GM21825 (cell line): ENCODE results near the gene GPR137C.
"Not testable (repeated sequence)": the region's sequence is repeated elsewhere in the genome, so short reads cannot be mapped to it uniquely, and the experiment has no call there.

Experiments used
- ATAC-seq: cut with Tn5 transposase; IDR thresholded peaks from one replicate; pipeline ENCODE4 v1.9.1; 2021; ENCODE audit warnings: mild to moderate bottlenecking, moderate library complexity; ENCODE audit not compliant: unreplicated experiment

The GPR137C gene

GRCh38 chr14:52563120-52563519, 10.5 kb downstream of the GPR137C start:
- ATAC-seq = no peak

- ATAC-seq = not testable (repeated sequence)
Measured at GRCh38 chr14:52568454-52568853, 15.8 kb downstream of the GPR137C start.

- ATAC-seq = no peak
Measured at GRCh38 chr14:52575858-52576257, 23.2 kb downstream of the GPR137C start.

GRCh38 chr14:52583544-52583943, 30.9 kb downstream of the GPR137C start:
- no peak for ATAC-seq

- no peak for ATAC-seq
Measured at GRCh38 chr14:52589646-52590045, 37.0 kb downstream of the GPR137C start.

- ATAC-seq = no peak
Measured at GRCh38 chr14:52590318-52590717, 37.7 kb downstream of the GPR137C start.

- no peak for ATAC-seq
Measured at GRCh38 chr14:52596320-52596719, 43.7 kb downstream of the GPR137C start.

- no peak for ATAC-seq
Measured at GRCh38 chr14:52596861-52597260, 44.2 kb downstream of the GPR137C start.

GRCh38 chr14:52598568-52598967, 45.9 kb downstream of the GPR137C start:
- ATAC-seq = no peak

GRCh38 chr14:52599974-52600373, 47.3 kb downstream of the GPR137C start:
- ATAC-seq = no peak

GRCh38 chr14:52602131-52602530, 49.5 kb downstream of the GPR137C start:
- ATAC-seq = no peak

- no peak for ATAC-seq
Measured at GRCh38 chr14:52607061-52607460, 54.4 kb downstream of the GPR137C start.

GRCh38 chr14:52609445-52610044, 56.9 kb downstream of the GPR137C start:
- no peak for ATAC-seq

GRCh38 chr14:52610187-52610586, 57.6 kb downstream of the GPR137C start:
- no peak for ATAC-seq

- ATAC-seq = no peak
Measured at GRCh38 chr14:52618602-52619001, 66.0 kb downstream of the GPR137C start.

GRCh38 chr14:52619687-52620086, 67.1 kb downstream of the GPR137C start:
- ATAC-seq = no peak

- no peak for ATAC-seq
Measured at GRCh38 chr14:52640137-52640536, 87.5 kb downstream of the GPR137C start.

GRCh38 chr14:52641745-52642144, 89.1 kb downstream of the GPR137C start:
- no peak for ATAC-seq

GRCh38 chr14:52649511-52649910, 96.9 kb downstream of the GPR137C start:
- ATAC-seq = no peak

- ATAC-seq = no peak
Measured at GRCh38 chr14:52650774-52651173, 98.1 kb downstream of the GPR137C start.

- ATAC-seq = no peak
Measured at GRCh38 chr14:52656905-52657304, 104.3 kb downstream of the GPR137C start.

- ATAC-seq = no peak
Measured at GRCh38 chr14:52660325-52660724, 107.7 kb downstream of the GPR137C start.

- ATAC-seq = no peak
Measured at GRCh38 chr14:52660832-52661231, 108.2 kb downstream of the GPR137C start.
